B cell (primary cell): ENCODE results near the gene DOCK8. TPM values are rescaled to one million over a fixed set of nuclear protein-coding genes. Genes with fewer than 3 reads are reported as not detected.

Experiments
- ATAC-seq: fragments of 200-7000 bp; cut with Tn5 transposase; one replicate; pipeline ENCODE4 v1.10.0; 2021; ENCODE audit warnings: low read depth, mild to moderate bottlenecking, moderate number of reproducible peaks, moderate library complexity
- CTCF ChIA-PET: fragments of 350-600 bp; sonication (Branson Sonifier 250); formaldehyde crosslinking; loops from one replicate; lab custom pipeline; 2021; ENCODE audit warnings: antibody characterized with exemption, inconsistent platforms; lab: Charles Lee
- POLR2A ChIA-PET: fragments of 350-600 bp; sonication (Branson Sonifier 250); formaldehyde crosslinking; loops from one replicate; lab custom pipeline; 2021; ENCODE audit warnings: antibody characterized with exemption; lab: Charles Lee
- DNase-seq: peaks from one replicate; pipeline ENCODE4 v3.0.0; 2013
- H2AFZ ChIP-seq: 2 replicates; pipeline ENCODE4 v1.6.1; 2012; ENCODE audit warnings: mild to moderate bottlenecking, low read depth, low read length; ENCODE audit not compliant: insufficient read depth, poor library complexity, severe bottlenecking
- H3K27ac ChIP-seq, 2 donors: 1 replicate in 1 of 2; 2 replicates in 1 of 2; pipeline ENCODE4 v1.5.1; 2012 to 2013; ENCODE audit warnings: low read length in 2 of 2, mild to moderate bottlenecking in 2 of 2, moderate library complexity in 1 of 2
- H3K27me3 ChIP-seq, 4 experiments: fragments of 200-600 bp in 1 of 4; sonication (generic) in 1 of 4; replicated peaks in 1 of 4; 1 replicate in 2 of 4; 2 replicates in 2 of 4; pipeline versions ENCODE4 v1.6.1 to v1.7.0; 2013 to 2016; ENCODE audit warnings: low read length in 3 of 4, mild to moderate bottlenecking in 2 of 4, mixed read lengths in 1 of 4, moderate library complexity in 1 of 4; ENCODE audit not compliant: insufficient read depth in 4 of 4, control insufficient read depth in 3 of 4; ENCODE audit errors: control extremely low read depth in 1 of 4
- H3K36me3 ChIP-seq, 2 experiments: replicated peaks in 1 of 2; 1 replicate in 1 of 2; 2 replicates in 1 of 2; pipeline versions ENCODE4 v1.6.1 to v1.7.1; 2013; ENCODE audit warnings: low read length in 1 of 2; ENCODE audit not compliant: insufficient read depth in 2 of 2, control insufficient read depth in 1 of 2; ENCODE audit errors: control extremely low read depth in 1 of 2, extremely low read depth in 1 of 2
- H3K4me1 ChIP-seq, 2 donors: fragments of 200-600 bp in 1 of 2; sonication (generic) in 1 of 2; 1 replicate in 1 of 2; 2 replicates in 1 of 2; pipeline versions ENCODE4 v1.5.1 to v1.6.1; 2013 to 2017; ENCODE audit warnings: low read length in 2 of 2; ENCODE audit not compliant: control insufficient read depth in 2 of 2, insufficient read depth in 2 of 2
- H3K4me2 ChIP-seq: replicated peaks from 2 replicates; pipeline ENCODE3; 2012; ENCODE audit warnings: mild to moderate bottlenecking, low read depth, low read length; ENCODE audit not compliant: poor library complexity, severe bottlenecking
- H3K4me3 ChIP-seq, 5 experiments: fragments of 200-600 bp in 1 of 5; sonication (generic) in 1 of 5; 1 replicate in 3 of 5; 2 replicates in 2 of 5; pipeline versions ENCODE4 v1.5.1 to v1.7.0; 2011 to 2016; ENCODE audit warnings: low read length in 4 of 5, mild to moderate bottlenecking in 4 of 5, low read depth in 2 of 5, control low read depth in 1 of 5, moderate library complexity in 1 of 5; ENCODE audit not compliant: insufficient read depth in 1 of 5; ENCODE audit errors: control extremely low read depth in 1 of 5, extremely low read depth in 1 of 5
- H3K79me2 ChIP-seq: fragments of 200-600 bp; sonication (generic); one replicate; pipeline ENCODE4 v1.6.0; 2016; ENCODE audit warnings: low read length; ENCODE audit not compliant: control insufficient read depth, insufficient read depth
- H3K9ac ChIP-seq: fragments of 200-600 bp; sonication (generic); 2 replicates; pipeline ENCODE4 v1.6.1; 2017; ENCODE audit warnings: mild to moderate bottlenecking, low read length, moderate library complexity
- H3K9me3 ChIP-seq, 3 donors: one replicate each; pipeline versions ENCODE4 v1.6.1 to v1.7.1; 2013; ENCODE audit warnings: low read length in 2 of 3; ENCODE audit not compliant: control insufficient read depth in 2 of 3, insufficient read depth in 1 of 3; ENCODE audit errors: control extremely low read depth in 1 of 3
- H4K20me1 ChIP-seq: 2 replicates; pipeline ENCODE4 v1.6.0; 2012; ENCODE audit warnings: mild to moderate bottlenecking, low read length; ENCODE audit not compliant: insufficient read depth, control insufficient read depth, poor library complexity, severe bottlenecking
- H3K27ac Mint-ChIP-seq: one replicate; pipeline ENCODE4 v1.8.0; 2021; ENCODE audit warnings: mixed read lengths
- H3K27me3 Mint-ChIP-seq: one replicate; pipeline ENCODE4 v1.8.0; 2021; ENCODE audit warnings: mixed read lengths
- H3K4me1 Mint-ChIP-seq: one replicate; pipeline ENCODE4 v1.8.0; 2021; ENCODE audit warnings: mixed read lengths
- H3K4me3 Mint-ChIP-seq: one replicate; pipeline ENCODE4 v1.8.0; 2021; ENCODE audit warnings: mixed read lengths
- H3K9me3 Mint-ChIP-seq: one replicate; pipeline ENCODE4 v1.8.0; 2022; ENCODE audit warnings: mixed read lengths; ENCODE audit not compliant: insufficient read depth
- CTCF ChIP-seq: fragments of 200-600 bp; IDR thresholded peaks from one replicate; pipeline ENCODE4 v1.8.0; 2022; ENCODE audit warnings: antibody characterized with exemption, mild to moderate bottlenecking
- EZH2 ChIP-seq: IDR thresholded peaks from 2 replicates; pipeline ENCODE4 v1.6.1; 2012; ENCODE audit warnings: borderline replicate concordance, low read depth, mild to moderate bottlenecking, moderate library complexity, low read length; ENCODE audit not compliant: insufficient read depth, poor library complexity, severe bottlenecking
- WGBS: methylation state at CpG from one replicate; pipeline ENCODE4 v1.1.5; 2013; ENCODE audit warnings: missing lambda C conversion rate; ENCODE audit not compliant: insufficient coverage; 5-methylcytosine and 5-hydroxymethylcytosine counted together
- intact Hi-C: fragments of 100-400 bp; cut with micrococcal nuclease; formaldehyde crosslinking; loops from one replicate; pipeline ENCODE4 v1.10.0; 2022
- polyA plus RNA-seq: library from polyadenylated mRNA; depleted of rRNA; stranded (reverse); fragments of >200 nt; gene quantifications from 2 replicates; pipeline ENCODE4 v1.2.3, GENCODE V29; 2012
- total RNA-seq, 2 donors: library from RNA; stranded (reverse); fragments of 120-200 nt in 1 of 2; gene quantifications; 1 replicate in 1 of 2; 2 replicates in 1 of 2; pipeline versions ENCODE4 v1.2.3 to v1.2.4, GENCODE V29; 2013 to 2022

DOCK8 gene
- total and polyA plus RNA-seq, 2 donors (not counting 1 experiment from before 2014, with no cell fraction given): 47.6 to 288 TPM

- ATAC-seq: no peak
- H3K27me3 ChIP-seq: no peaks in the 10 kb centered on the region
- Mint-ChIP-seq H3K27ac (no peak overlapping the region), H3K4me1 (no peaks in the 10 kb centered on the region), H3K27me3 (no peaks in the 10 kb centered on the region), H3K9me3 (no peaks in the 10 kb centered on the region), H3K4me3 (no peak overlapping the region)
- peaks cover 31% of the 10 kb centered on the region for H4K20me1 ChIP-seq
- TF ChIP-seq EZH2: no peak
- no peak for TF ChIP-seq CTCF
- POLR2A ChIA-PET: no interaction called here
- no peak overlapping the region for H3K4me2 ChIP-seq
- WGBS: 93% methylated on average over 2 of the region's 7 CpGs
- CTCF ChIA-PET: no interaction called here
- no peak overlapping the region for H2AFZ ChIP-seq
- H3K4me3 ChIP-seq: no peak overlapping the region
- peaks cover 36% of the 10 kb centered on the region for H3K79me2 ChIP-seq
- H3K4me1 ChIP-seq: no peaks in the 10 kb centered on the region
- no peak for DNase-seq
- no peak overlapping the region for H3K27ac ChIP-seq
- intact Hi-C loops: no loop called here
- H3K36me3 ChIP-seq: peaks cover 26 to 87% of the 10 kb centered on the region in 2 experiments
- H3K9ac ChIP-seq: no peak overlapping the region
- H3K9me3 ChIP-seq: no peaks in the 10 kb centered on the region
Observed at GRCh38 chr9:312596-313320, 98.1 kb downstream of the DOCK8 start.

GRCh38 chr9:316382-316965 lies 101.8 kb downstream of the DOCK8 start:
- Histone ChIP-seq H3K4me1 (no peaks in the 10 kb centered on the region), H4K20me1 (peaks cover 30% of the 10 kb centered on the region), H3K9me3 (no peaks in the 10 kb centered on the region), H3K4me3 (no peak overlapping the region), H3K27me3 (no peaks in the 10 kb centered on the region), H3K36me3 (peaks cover 32 to 83% of the 10 kb centered on the region in 2 experiments), H3K79me2 (peaks cover 24% of the 10 kb centered on the region), H2AFZ (no peak overlapping the region), H3K27ac (peak overlapping the region in 1 of 2 donors; percentile 44), H3K9ac (no peak overlapping the region), H3K4me2 (no peak overlapping the region)
- no peak overlapping the region for H3K4me3 Mint-ChIP-seq
- no peaks in the 10 kb centered on the region for H3K9me3 Mint-ChIP-seq
- no peaks in the 10 kb centered on the region for H3K4me1 Mint-ChIP-seq
- ATAC-seq (no peak), DNase-seq (peak; percentile 12)
- no peak for TF ChIP-seq EZH2
- peak; percentile 13 for TF ChIP-seq CTCF
- no peak overlapping the region for H3K27ac Mint-ChIP-seq
- WGBS: no CpG with 5 or more reads among the region's 2 CpGs
- CTCF ChIA-PET: interaction anchor here (1.0 to 1.8 kb wide), 3 partner anchors 10 to 140 kb away, joined by 3 to 6 read pairs (median 4); no protein-coding TSS in a partner anchor
- no peaks in the 10 kb centered on the region for H3K27me3 Mint-ChIP-seq
- POLR2A ChIA-PET: no interaction called here
- intact Hi-C loops: no loop called here
